CD14-positive monocyte (primary cell): Measurements from ENCODE around the gene ZBTB7C. TPM values are rescaled to one million over a fixed set of nuclear protein-coding genes. Genes with fewer than 3 reads are reported as not detected.

Source experiments
- DNase-seq, 3 donors: peaks; one replicate each; pipeline ENCODE4 v3.0.0-alpha.2; 2011 to 2022
- H2AFZ ChIP-seq: 2 replicates; pipeline ENCODE4 v1.6.0; 2012; ENCODE audit warnings: mild to moderate bottlenecking, low read depth, low read length, inconsistent platforms; ENCODE audit not compliant: insufficient read depth, poor library complexity, severe bottlenecking
- H3K27ac ChIP-seq, 2 donors: 1 replicate in 1 of 2; 2 replicates in 1 of 2; pipeline ENCODE4 v1.5.1; 2012 to 2013; ENCODE audit warnings: low read length in 2 of 2, control low read depth in 1 of 2, inconsistent platforms in 1 of 2, low read depth in 1 of 2, mild to moderate bottlenecking in 1 of 2
- H3K27me3 ChIP-seq, 2 donors: one replicate each; pipeline versions ENCODE4 v1.6.0 to v1.6.1; 2011 to 2013; ENCODE audit warnings: low read length in 2 of 2; ENCODE audit not compliant: control insufficient read depth in 2 of 2, insufficient read depth in 2 of 2
- H3K36me3 ChIP-seq, 2 donors: replicated peaks in 1 of 2; 1 replicate in 1 of 2; 2 replicates in 1 of 2; pipeline versions ENCODE4 v1.5.1 to v1.6.1; 2012 to 2013; ENCODE audit warnings: low read length in 2 of 2, control low read depth in 1 of 2, inconsistent platforms in 1 of 2, mild to moderate bottlenecking in 1 of 2; ENCODE audit not compliant: insufficient read depth in 2 of 2, control insufficient read depth in 1 of 2
- H3K4me1 ChIP-seq, 2 donors: 1 replicate in 1 of 2; 2 replicates in 1 of 2; pipeline versions ENCODE4 v1.5.1 to v1.6.1; 2012 to 2013; ENCODE audit warnings: low read length in 2 of 2, control low read depth in 1 of 2, inconsistent platforms in 1 of 2, mild to moderate bottlenecking in 1 of 2, moderate library complexity in 1 of 2; ENCODE audit not compliant: insufficient read depth in 2 of 2, control insufficient read depth in 1 of 2
- H3K4me2 ChIP-seq: replicated peaks from 2 replicates; pipeline ENCODE3; 2012; ENCODE audit warnings: low read length, moderate library complexity, mild to moderate bottlenecking; ENCODE audit not compliant: poor library complexity, severe bottlenecking; ENCODE audit errors: extremely low read depth
- H3K4me3 ChIP-seq, 3 experiments: fragments of 200-600 bp in 1 of 3; sonication (generic) in 1 of 3; replicated peaks in 1 of 3; 1 replicate in 2 of 3; 2 replicates in 1 of 3; pipeline ENCODE4 v1.5.1; 2011 to 2013; ENCODE audit warnings: low read length in 3 of 3, mild to moderate bottlenecking in 3 of 3, control low read depth in 2 of 3, low read depth in 2 of 3, inconsistent platforms in 1 of 3, moderate library complexity in 1 of 3
- H3K79me2 ChIP-seq: 2 replicates; pipeline ENCODE4 v1.6.0; 2012; ENCODE audit warnings: mild to moderate bottlenecking, control low read depth, inconsistent platforms, low read length, moderate library complexity; ENCODE audit not compliant: insufficient read depth
- H3K9ac ChIP-seq: 2 replicates; pipeline ENCODE4 v1.6.0; 2017; ENCODE audit warnings: low read length, mild to moderate bottlenecking; ENCODE audit not compliant: insufficient read depth, poor library complexity, severe bottlenecking
- H3K9me3 ChIP-seq, 2 donors: replicated peaks in 1 of 2; 1 replicate in 1 of 2; 2 replicates in 1 of 2; pipeline versions ENCODE4 v1.5.1 to v1.6.1; 2012 to 2013; ENCODE audit warnings: low read length in 2 of 2, control low read depth in 1 of 2; ENCODE audit not compliant: control insufficient read depth in 1 of 2, insufficient read depth in 1 of 2
- H4K20me1 ChIP-seq: 2 replicates; pipeline ENCODE4 v1.6.0; 2012; ENCODE audit warnings: mild to moderate bottlenecking, low read length, control low read depth, moderate library complexity; ENCODE audit not compliant: insufficient read depth
- H3K27ac Mint-ChIP-seq, 7 donors: one replicate each; pipeline ENCODE4 v1.8.0; 2020; ENCODE audit warnings: mild to moderate bottlenecking in 7 of 7, mixed read lengths in 7 of 7, moderate library complexity in 6 of 7, inconsistent platforms in 2 of 7
- H3K27me3 Mint-ChIP-seq, 3 donors: one replicate each; pipeline ENCODE4 v1.8.0; 2021 to 2022; ENCODE audit warnings: low read depth in 3 of 3, mild to moderate bottlenecking in 3 of 3, mixed read lengths in 3 of 3, moderate library complexity in 3 of 3, inconsistent platforms in 1 of 3
- H3K36me3 Mint-ChIP-seq, 2 donors: one replicate each; pipeline ENCODE4 v1.8.0; 2020; ENCODE audit warnings: mixed read lengths in 2 of 2, inconsistent platforms in 1 of 2, mild to moderate bottlenecking in 1 of 2
- H3K4me1 Mint-ChIP-seq: one replicate; pipeline ENCODE4 v1.8.0; 2020; ENCODE audit warnings: mild to moderate bottlenecking, mixed read lengths
- H3K4me3 Mint-ChIP-seq, 2 donors: one replicate each; pipeline ENCODE4 v1.8.0; 2020; ENCODE audit warnings: mild to moderate bottlenecking in 2 of 2, mixed read lengths in 2 of 2, moderate library complexity in 1 of 2
- H3K9me3 Mint-ChIP-seq, 7 donors: one replicate each; pipeline ENCODE4 v1.8.0; 2020 to 2022; ENCODE audit warnings: mixed read lengths in 7 of 7, mild to moderate bottlenecking in 6 of 7, moderate library complexity in 6 of 7, inconsistent platforms in 2 of 7
- WGBS: methylation state at CpG from one replicate; pipeline ENCODE4 v1.1.5; 2013; ENCODE audit warnings: missing lambda C conversion rate; ENCODE audit not compliant: insufficient coverage; 5-methylcytosine and 5-hydroxymethylcytosine counted together
- intact Hi-C, 2 donors: fragments of 100-400 bp; cut with micrococcal nuclease; formaldehyde crosslinking; loops; one replicate each; pipeline versions ENCODE4 v1.15.0 to v1.15.1; 2023
- polyA plus RNA-seq, 3 donors: library from polyadenylated mRNA; depleted of rRNA in 1 of 3; unstranded in 2 of 3; stranded (reverse) in 1 of 3; fragments of 300-500 nt in 2 of 3; fragments of >200 nt in 1 of 3; fragmentation: Illumina TruSeq in 2 of 3; gene quantifications; 1 replicate in 2 of 3; 2 replicates in 1 of 3; pipeline ENCODE4 v1.2.3, GENCODE V29; 2012 to 2021
- TF ChIP-seq, protein P1 (sequence below): fragments of 200-600 bp; IDR thresholded peaks from one replicate; pipeline ENCODE4 v1.8.0; 2022; ENCODE audit warnings: antibody characterized with exemption, mild to moderate bottlenecking

Gene ZBTB7C
- polyA plus RNA-seq, 3 donors: 0.03 to 0.09 TPM; not detected in 1

DNA sequence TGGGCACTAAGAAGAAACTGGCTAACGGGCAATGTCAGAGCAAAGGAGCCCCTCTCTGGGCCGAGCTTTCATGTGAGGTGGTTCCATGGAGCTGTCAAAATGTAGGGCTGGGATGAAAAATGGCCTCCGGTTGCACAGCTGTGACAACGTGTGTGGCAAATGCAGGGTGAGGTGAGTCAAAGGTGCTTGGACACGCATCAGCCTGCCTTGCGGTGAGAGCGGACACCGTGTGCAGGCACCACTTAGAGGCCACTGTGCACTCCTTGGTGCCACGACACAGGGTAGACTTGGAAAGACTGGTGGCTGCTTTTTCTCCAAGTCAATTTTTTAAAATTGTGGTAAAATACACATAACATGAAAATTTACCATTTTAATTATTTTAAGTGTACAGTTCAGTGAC, 195.4 kb downstream of the ZBTB7C start:
- TF ChIP-seq, protein P1, sequence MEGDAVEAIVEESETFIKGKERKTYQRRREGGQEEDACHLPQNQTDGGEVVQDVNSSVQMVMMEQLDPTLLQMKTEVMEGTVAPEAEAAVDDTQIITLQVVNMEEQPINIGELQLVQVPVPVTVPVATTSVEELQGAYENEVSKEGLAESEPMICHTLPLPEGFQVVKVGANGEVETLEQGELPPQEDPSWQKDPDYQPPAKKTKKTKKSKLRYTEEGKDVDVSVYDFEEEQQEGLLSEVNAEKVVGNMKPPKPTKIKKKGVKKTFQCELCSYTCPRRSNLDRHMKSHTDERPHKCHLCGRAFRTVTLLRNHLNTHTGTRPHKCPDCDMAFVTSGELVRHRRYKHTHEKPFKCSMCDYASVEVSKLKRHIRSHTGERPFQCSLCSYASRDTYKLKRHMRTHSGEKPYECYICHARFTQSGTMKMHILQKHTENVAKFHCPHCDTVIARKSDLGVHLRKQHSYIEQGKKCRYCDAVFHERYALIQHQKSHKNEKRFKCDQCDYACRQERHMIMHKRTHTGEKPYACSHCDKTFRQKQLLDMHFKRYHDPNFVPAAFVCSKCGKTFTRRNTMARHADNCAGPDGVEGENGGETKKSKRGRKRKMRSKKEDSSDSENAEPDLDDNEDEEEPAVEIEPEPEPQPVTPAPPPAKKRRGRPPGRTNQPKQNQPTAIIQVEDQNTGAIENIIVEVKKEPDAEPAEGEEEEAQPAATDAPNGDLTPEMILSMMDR: no peak
- 88% methylated on average over 3 of the region's 9 CpGs for WGBS
- Histone ChIP-seq H2AFZ (no peak overlapping the region), H3K4me2 (no peak overlapping the region), H3K36me3 (no peaks in the 10 kb centered on the region), H3K79me2 (no peaks in the 10 kb centered on the region), H3K9ac (no peak overlapping the region), H3K27me3 (peaks cover 0 to 10% of the 10 kb centered on the region in 2 donors), H3K4me3 (no peak overlapping the region), H4K20me1 (no peaks in the 10 kb centered on the region), H3K4me1 (peaks cover 0 to 4% of the 10 kb centered on the region in 2 donors), H3K9me3 (no peaks in the 10 kb centered on the region), H3K27ac (no peak overlapping the region)
- no peak overlapping the region for H3K27ac Mint-ChIP-seq
- H3K36me3 Mint-ChIP-seq: no peaks in the 10 kb centered on the region
- H3K9me3 Mint-ChIP-seq: peaks cover 0 to 9% (median 1%) of the 10 kb centered on the region in 7 donors
- H3K4me1 Mint-ChIP-seq: no peaks in the 10 kb centered on the region
- peaks cover 9 to 25% (median 14%) of the 10 kb centered on the region in 3 donors for H3K27me3 Mint-ChIP-seq
- DNase-seq: no peak
- no peak overlapping the region for H3K4me3 Mint-ChIP-seq
- intact Hi-C loops: no loop called here

DNA sequence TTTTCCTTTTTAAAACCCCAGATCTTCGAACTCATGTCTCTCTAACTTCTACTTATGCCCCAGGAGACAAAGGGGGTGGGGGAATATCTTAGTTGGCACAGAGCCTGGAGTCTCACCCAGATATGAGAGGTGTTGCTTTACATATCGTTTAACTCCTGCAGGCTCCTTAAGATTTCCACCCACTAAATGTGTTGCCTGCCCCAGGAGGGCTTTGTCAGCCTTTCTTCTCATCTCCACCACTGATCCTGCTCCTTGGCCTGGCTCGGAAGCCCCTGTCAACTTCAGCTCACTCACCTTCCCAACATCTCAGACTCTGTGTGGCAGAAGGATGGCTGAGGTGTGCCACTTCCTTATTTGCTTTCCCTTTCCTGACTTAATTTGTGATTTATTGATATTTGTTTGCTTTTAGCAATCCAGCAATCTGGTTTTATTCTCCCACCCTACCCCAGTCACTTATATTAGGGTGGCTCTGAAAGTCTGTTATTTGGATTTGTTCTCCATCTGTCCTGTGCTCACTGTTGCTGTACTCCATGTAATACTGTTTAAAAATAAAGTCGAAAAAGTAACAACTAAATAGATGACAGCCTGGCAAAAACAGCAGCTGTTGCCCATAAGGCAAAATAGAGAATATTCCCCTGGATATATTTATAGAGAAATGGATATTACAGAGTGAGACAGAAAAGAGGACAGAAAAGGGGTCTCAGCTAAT, 200.6 kb downstream of the ZBTB7C start:
- TF ChIP-seq, protein P1: no peak
- Histone ChIP-seq H3K4me3 (no peak overlapping the region), H2AFZ (no peak overlapping the region), H3K79me2 (no peaks in the 10 kb centered on the region), H3K4me1 (no peaks in the 10 kb centered on the region), H3K9ac (no peak overlapping the region), H3K27ac (no peak overlapping the region), H3K36me3 (no peaks in the 10 kb centered on the region), H3K27me3 (peaks cover 0 to 8% of the 10 kb centered on the region in 2 donors), H4K20me1 (no peaks in the 10 kb centered on the region), H3K4me2 (no peak overlapping the region), H3K9me3 (no peaks in the 10 kb centered on the region)
- H3K27me3 Mint-ChIP-seq: peaks cover 12 to 37% (median 18%) of the 10 kb centered on the region in 3 donors
- peaks cover 0 to 11% (median 1%) of the 10 kb centered on the region in 7 donors for H3K9me3 Mint-ChIP-seq
- H3K27ac Mint-ChIP-seq: no peak overlapping the region
- no peak for DNase-seq
- H3K36me3 Mint-ChIP-seq: no peaks in the 10 kb centered on the region
- no peaks in the 10 kb centered on the region for H3K4me1 Mint-ChIP-seq
- no CpG with 5 or more reads among the region's 4 CpGs for WGBS
- intact Hi-C loops: no loop called here
- H3K4me3 Mint-ChIP-seq: no peak overlapping the region
